COLO829 (cell line): ENCODE measurements around the gene UBALD1.

Source experiments
- DNase-seq: peaks from one replicate; pipeline ENCODE4 v3.0.0; 2012; ENCODE audit warnings: low spot score

The UBALD1 gene

DNA sequence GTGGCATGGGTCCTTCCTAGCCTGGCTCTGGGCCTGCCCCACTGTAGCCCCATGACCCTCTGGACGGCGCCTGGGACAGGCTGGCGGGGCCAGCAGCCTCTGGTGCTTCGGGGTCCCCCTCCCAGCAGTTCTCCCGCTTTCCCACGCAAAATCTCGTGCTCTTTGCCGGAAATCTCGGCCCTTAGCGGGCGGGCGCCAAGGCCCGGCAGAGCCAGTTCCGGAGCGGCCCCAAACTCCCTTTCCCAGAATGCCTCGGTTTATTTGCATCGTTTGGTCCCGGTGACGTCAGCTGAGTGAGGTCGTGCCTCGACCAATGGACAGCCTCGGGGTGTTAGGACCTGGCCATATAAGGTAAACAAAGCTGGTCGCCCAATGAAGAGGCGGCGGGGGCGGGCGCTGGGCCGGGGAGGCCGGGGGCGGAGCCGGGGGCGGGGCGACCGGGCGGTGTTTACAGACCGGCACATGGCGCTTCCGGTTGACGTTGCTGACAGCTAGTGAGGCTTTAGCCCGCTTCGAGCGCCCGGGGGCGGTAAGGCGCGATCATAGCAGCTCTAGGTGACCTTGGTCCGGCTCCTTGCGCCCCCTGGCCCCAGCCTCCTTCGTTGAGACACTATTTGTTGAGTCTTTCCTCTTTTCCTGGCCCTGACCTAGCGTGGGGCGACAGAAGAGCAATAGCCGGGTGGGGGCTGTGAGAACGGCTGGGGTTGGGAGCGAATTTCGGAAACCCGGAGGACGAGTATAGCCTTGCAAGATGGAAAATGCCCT is 1.5 kb upstream of the UBALD1 start:
- DNase-seq: peak; percentile 98

DNA sequence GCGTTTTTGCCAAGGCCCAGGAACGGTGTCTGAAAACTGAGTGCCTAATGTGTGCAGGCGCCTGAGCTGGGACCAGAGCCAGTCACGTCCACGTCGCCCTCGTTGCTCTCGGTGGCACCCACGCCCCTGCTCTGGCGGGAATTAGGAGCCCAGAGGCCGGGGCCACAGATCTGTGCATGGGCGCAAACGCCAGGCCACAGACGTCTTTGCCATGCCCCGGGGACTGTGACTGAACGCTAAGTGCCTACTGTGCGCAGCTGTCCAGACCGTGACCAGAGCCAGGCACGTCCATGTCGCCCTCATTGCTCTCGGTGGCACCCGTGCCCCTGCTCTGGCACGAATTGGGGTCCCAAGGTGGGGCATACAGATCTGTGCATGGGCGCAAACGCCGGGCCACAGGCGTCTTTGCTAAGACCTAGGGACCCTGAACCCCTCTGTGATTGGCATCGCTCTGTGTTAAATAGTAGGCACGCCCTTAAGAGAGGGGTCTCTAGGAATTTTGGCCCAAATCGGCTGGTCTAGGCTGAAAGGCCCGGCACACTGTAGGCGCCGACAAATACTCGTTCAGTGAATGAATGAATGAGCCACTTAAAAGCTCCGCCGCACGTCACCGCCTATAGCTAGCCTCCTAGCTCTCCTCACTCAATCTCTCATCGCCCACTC is 827 bp upstream of the UBALD1 start:
- DNase-seq: no peak

DNA sequence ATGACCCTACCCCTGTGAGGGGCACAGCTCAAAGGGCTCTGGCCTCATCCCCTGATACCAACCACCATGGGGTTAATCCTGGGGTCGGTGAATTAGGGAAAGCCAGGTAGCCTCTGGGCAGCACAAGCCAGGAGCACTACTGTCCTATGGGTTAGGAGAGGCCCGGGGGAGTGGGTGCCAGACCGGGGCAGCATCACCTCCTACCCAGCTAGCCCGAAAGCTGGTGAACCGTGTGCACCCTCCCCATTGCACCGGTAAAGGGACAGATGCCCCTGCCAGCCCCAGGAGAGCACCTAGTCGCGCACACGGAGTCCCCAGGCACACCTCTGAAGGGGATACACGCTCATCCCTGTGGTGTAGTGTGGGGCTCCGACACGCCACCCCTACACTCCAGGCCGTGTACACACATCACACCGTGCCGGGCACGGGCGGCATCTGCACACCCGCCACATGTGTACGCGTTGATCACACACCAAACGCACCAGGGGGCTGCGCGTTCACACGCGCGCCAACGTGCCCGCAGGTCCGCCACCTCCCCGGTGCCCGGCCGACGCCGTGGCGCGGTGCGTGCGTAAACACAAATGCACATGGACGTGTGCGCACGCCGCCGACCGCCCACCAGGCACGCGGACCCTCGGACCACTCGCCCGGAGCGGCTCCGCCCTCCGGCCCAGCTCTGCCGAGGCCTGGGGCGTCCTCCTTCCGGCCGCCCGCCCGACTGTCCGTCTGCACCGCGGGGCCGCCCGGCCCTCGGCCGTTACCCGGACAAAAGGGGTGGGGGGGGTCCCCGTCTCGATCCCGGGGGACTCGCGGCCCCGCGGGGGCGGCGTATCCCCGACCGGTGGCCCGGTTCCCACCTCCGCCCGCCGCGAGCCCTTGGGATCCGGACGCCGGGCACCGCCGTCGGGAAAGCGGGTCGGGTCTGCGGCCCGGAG is 785 bp downstream of the UBALD1 start:
- DNase-seq: no peak

DNA sequence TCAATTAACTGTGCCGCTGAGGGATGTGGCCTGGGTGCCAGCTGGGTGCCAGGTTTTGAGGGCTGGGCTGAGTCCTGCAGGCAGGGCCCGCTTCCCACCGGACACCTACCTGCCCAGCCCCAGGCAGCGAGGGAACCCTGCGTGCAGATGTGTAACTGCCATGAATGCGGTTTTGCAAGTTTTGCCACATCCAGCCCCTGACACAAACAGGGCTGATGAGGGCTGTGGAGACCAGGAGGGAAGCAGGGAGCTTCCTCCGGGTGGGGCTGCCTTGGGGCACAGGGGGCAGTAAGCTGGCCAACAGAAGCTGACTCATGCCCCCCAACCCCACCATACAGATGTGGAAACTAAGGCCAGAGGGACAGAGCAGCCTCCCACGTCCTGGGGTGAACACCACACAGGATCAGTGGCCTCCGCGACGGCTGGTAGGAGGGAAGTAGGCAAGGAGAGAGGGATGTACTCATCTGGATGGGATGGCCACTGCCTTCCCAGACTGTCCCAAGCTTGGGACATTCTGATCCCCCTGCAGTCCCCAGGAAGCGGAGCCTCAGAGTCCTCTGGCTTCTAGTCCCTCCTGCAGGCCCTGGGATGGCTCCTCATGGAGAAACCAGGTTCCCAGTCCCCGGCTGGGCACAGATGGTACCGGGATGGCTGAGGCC is 1.6 kb downstream of the UBALD1 start:
- no peak for DNase-seq

DNA sequence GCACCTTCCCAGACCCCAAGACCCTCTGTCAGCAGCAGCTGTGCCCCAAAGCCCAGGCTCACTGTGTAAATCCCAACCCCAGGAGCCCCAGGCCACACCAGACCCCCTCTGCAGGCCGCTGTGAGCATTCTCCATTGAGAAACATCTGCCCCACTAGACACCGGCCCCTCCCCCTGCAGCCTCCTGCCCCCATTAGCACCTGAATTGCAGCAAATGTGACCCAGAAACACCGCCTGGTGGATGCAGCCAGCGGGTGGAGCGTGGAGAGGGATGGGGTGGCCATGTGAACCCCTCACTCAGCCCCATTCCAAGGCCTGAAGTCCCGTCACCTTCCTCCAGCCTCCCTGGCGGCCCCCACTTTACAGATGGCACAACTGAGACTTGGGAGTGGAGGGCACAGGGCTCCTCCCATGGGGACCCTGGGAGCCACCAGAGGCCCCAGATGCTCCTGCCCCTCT is 2.2 kb downstream of the UBALD1 start:
- no peak for DNase-seq

DNA sequence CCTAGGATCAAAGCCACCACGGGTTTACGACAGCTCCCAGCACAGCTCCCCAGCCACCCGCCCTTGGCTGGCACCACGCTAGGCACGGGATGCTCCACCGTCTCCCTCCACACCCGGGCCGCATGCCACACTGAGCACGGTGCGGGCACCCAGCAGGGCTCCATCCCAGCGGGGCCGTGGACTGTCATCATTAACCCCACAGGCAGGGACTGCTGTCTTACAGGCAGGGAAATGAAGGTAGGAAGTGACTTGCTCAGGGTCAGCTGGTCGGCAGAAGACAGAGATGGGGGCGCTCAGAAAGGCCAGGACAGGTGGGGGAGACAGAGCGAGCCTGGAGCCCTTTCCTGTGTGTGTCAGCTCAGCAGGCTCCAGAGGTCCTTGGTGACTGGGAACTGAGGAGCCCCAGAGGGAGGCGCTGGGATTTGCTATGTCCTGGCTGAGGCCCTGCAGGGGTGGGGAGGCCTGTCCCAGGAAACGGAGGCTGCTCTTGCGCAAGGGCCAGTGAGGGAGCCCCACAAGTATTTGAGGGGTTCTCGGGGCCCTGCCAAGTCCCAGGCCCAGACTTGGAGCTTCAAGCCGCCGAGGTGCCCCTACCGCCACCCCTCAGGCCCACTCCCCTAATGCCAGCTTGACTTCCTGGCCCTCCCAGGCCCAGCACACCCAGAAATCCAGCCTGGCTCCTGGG is 3.2 kb downstream of the UBALD1 start:
- no peak for DNase-seq

DNA sequence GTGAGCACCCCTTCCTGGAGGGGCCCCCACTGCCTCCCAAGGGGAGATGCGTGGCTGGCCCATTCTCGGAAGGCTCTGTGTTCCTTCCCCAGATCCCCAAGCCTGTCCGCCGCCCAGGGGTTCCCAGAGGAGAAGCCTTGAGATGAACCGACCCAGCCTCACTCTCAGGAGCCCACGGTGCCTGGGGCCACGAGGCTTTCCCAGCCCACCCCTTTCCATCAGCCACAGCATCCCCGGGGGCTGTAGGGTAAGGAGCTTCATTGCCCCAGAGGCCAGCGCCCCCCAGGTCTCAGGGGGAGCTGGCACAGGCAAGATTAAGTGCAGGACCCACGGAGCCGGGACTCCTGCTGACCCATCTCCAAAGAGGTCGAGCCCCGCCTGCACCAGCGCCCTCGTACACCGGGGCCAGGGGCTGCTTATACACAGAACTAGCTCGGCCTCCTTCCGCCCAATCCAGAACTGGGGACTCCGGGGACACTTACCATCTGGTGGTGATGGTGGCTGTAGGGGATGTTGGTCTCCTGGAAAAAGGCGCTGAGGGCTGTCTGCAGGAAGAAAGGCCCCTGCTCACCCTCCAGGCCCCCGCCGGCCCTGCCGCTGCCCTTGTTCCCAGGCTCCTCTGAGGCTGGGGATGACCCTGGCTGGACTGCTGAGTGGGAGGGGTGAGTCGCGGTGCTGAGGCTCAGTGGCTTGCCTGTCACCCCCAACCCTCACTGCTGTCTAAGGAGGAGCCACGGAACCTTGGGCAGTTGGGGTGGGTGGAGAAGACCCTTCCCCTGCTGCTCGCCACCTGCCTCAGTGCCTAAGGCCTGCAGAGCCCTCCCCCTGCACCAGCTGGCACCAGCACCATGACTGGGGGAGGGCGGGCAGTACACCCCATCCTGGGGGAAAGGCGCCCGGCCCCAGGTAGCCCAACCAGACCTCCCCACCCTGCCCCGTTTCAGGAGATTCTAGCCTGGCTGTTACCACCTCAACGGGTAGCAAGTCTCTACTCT is 4.4 kb downstream of the UBALD1 start:
- no peak for DNase-seq

DNA sequence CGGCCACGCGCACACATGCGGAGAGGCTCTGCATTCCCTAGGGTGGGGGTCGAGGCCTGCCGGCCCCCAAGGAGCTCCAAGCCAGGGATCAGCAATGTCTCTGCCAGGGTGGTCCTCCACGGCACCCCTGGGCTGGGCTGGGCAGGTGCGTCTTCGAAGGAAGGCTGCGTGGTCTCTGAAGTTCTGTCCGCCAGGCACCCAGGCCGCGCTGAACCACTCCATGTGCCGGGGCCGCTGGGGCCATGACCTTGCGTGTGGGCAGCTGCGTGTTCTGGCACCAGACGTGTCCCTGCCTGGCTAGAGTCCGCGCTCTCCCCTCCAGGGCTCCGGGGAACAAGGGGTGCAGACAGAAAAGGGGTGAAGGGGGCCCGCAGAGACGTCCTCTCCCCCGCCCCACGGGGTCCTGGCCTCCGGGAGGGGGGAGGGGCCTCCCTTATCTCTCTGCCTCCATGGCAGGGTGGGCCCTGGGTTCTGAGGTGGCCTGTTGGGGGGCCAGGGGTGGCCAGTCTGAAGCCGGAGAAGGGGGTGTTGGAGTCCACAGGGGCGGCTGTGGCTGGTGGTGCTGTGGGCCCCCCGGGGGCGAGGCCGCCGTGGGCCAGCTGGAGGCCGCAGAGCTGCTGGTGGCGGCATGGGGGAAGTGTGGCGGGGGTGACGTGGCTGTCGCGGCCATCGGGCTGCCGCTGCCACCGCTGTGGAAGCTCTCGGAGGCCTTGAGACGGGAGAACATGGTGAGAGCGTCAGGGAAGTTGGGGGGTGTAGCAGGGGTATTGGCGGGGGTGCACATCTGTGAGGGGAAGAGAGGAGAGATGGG is 5.3 kb downstream of the UBALD1 start:
- no peak for DNase-seq

DNA sequence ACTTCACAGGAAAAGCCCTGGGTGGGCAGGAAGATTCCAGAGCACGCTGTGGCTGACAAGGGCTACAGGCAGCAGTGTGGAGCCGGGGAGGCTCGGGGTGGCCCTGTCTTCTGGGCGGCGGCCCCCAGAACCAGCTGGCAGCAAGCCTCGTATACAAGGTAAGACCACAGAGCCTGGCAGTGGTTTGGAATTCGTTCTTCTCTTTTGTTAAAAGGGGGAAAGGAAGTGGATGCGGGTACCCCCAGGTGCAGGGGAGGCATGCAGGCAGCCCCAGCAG is 6.0 kb downstream of the UBALD1 start:
- DNase-seq: no peak

DNA sequence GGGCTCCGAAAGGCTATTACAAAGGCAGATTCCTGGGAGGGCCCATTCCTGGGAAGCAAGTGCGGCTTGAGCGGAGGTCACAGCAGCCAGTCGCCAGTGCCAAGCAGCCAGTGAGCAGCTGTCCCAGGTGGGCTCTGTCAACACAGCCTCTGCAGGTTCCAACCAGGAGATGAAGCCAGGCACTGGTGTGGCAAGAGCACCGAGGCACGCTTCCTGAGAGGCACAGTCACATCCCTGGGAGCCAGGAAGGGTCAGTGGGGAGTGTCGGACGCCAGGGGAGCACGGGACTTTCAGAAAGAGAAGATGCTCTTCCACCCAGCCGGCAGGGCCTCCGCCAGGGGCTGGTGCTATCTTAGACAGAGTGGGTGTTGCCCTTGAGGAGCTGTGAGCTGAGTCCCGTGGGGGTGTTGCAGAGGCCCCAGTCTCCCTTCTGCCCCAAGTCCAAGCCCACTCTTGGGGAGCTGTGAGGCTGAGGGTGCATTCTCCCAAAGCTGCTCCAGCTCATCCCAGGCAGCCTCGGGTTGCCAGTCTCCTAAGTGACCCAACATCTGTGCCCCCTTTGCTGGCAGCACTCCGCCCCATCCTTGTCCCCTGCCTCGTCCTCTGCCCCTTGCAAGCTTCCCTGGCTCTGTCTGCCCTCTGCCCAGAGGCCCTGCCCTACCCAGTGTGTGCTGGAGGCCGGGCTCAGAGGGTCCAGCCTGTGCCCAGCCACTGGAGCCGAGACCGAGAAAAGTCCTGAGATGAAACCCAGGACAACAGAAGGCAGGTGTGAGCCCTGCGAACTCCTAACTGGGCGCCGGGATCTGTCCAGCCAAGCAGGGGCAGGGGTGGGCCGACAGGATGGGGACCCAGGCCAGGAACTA is 6.6 kb downstream of the UBALD1 start:
- DNase-seq: no peak

DNA sequence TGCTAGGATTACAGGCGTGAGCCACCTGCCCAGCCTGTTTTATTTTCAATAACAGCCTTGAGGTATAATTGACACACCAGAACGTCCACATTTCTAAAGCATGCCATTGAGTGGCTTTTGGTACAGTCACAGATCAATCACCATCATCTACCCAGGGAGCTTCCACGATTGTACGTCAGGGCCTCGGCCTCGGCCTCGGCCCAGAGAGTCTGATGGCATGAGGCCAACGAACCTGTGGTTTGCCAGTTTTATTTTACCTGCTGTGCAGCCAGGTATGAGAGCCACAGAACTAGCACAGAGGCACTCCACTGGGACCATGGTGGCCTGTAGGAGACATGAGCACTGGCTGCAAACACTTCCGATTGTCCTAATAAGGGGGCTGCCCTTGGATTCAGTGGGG is 8.3 kb downstream of the UBALD1 start:
- DNase-seq: no peak

DNA sequence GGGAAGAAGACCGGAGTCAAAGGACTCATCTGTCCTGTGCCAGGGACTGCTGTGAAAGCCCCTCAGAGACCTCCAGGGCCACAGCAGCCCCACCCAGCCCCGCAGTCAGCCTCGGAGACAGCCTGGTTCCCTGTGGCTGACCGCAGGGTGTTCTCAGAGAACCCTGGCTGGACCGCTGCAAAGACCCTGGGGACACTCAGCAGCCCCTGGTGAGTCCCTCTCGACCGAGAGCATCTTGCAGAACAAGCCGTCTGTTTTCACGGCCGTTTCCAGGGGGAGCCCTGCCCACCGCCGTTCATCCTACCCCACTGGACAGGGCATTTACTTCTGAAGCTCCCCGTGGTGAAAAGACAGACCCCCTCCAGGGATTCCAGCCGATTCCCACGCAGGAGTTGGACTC is 10.3 kb downstream of the UBALD1 start:
- DNase-seq: no peak

DNA sequence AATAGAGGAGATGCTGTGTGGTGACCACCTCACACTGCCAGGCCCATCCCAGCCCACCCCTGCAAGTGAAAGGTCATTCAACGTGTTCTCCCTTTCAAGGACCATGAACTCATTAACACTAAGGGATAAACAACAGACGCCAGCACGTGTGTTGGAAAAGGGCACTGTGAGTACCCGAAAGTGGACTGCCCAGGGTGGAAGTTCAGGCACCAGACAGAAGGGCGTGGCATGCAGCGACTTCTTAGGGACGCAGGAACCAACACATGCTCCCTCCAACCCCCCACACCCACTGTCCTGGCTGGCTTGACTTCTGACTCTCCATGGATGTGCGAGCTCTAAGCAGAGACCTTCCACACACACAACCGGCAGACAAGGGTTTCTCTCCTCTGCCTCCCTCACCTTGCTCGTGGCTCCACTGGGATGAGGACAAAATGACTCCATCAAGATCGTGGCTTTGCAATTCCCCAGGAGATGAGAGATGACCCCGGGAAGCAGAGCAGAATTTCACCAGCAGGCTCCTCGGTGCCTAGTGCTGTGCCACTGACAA is 11.0 kb downstream of the UBALD1 start:
- no peak for DNase-seq

DNA sequence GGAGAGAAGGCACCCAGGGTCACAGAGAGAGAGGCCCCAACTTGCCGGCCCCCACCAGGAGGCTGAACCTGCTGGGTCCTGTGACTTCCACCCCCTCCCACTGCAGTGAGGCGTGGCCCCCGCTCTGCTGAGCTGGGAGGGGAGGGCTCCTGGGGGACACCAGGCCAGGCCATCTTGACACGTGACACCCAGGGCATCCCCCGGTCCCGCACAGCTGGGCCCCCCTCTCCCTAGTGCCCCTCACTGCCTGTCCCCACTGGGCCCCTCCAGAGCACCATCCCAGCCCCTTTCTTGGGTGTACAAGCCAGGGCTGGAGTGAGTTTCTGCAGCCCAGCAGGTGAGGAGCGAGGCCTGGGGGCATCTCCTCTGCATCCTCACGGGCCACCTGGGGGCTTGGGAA is 12.4 kb downstream of the UBALD1 start:
- DNase-seq: no peak

DNA sequence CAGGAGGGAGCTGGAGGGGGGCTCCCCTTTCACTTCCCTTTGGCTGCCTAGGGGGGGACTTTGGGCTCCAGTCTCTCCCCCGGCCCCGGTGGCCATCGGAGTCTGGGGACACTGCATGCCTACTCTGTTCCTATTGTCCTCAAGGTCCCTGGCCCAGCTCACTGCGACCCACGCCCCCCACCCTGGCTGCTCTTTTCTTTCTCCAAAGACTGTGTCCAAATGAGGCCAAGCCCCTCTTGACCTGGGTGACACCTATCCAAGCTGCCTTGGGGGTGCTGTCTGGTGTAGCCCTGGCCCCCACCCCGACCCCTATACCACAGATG is 12.9 kb downstream of the UBALD1 start:
- no peak for DNase-seq

DNA sequence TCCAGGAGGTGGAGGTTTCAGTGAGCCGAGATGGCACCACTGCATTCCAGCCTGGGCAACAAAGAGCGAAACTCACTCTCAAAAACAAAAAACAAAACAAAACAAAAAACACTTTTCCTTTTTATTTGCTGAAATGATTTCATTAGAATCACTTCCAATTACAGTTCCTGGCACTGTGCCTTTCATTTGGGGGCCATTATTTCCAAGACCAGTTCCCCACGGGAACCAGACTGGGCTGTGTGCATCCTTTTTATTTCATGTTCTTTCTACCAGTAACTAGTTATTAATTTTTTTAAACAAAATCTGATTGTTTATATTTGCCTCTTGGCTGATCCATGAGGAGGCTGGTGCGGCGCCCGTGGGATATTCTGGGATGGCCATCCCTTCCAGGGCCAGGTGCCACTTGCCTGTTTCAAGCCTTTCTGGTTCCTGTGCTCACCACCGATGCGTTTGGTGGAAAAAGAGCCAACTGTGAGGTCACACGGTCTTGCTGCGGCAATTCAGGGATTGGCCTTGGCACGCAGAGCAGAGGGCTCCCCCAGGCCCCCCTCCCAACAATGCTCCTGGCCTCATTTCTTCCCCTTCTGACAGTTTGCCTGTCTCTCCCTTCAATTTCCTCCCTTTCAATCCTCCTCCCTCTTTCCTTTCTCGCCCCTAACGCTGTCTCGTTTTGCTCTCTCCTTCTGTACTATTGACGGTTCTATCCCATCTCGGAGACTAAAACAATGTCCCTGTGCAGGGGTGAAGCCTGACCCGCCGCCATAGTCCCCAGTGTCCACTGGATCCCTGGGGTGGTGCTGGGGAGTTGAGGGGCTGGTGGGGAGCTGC is 13.4 kb downstream of the UBALD1 start:
- no peak for DNase-seq

DNA sequence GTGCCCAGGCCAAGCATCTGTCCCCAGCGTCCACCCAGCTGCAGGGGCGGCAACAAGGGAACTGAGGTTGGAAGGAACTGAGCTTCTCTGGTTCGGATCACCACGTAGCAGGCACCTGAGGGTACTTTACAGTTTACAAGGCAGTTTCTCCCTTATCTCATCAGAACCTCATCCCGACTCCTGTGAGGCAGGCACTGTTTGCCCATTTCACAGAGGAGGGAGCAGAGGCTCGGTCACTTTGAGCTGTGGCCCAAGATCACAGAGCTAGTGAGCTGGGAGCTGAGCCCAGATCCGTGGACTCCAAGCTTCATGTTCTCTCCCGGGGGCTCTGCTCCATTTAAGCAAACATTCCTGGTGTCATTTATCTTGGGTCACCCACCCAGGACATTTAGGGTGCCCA is 15.1 kb downstream of the UBALD1 start:
- DNase-seq: no peak

DNA sequence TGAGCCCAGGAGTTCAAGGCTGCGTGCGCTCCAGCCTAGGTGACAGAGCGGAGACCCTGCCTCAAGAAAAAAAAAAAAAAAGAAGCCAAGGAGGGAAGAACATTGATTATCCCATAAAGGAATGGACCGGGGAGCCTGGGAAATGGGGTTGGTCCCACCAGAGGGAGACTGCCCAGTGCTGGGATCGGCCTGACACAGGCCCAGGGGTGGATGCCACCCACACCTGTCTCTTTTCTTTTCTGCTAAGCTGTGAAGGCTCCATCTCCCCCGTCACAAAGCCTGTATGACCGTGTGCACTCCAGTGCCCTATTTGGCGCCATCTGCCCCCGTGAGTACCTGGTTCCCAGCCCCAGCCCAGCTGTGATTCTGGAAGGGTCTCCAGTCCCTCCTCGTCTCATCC is 15.7 kb downstream of the UBALD1 start:
- DNase-seq: no peak
